ENCODE results near the gene C11orf68. TPM values are rescaled to one million over a fixed set of nuclear protein-coding genes. Genes with fewer than 3 reads are reported as not detected.
A peak's percentile ranks its signal among the peaks of the same experiment; 100 is the strongest.

The C11orf68 gene
- total and polyA plus RNA-seq, 9 of the 15 experiments (the other 6 are each of a cell fraction or from before 2014, with no cell fraction given), result 3.6 to 35.9 (median 12.8) TPM

GRCh38 chr11:65942531-65942930 is 23.7 kb upstream of the C11orf68 start:
- ChIA-PET POLR2A (interaction anchor here (1.0 kb wide), 1 partner anchor 17 kb away, joined by 3 read pairs; no protein-coding TSS in a partner anchor), CTCF (ENCODE audit: low intra/inter-chr PET ratio) (no interaction called here)
- Histone ChIP-seq H3K9me1 (ENCODE audit: control insufficient read depth, insufficient read depth, low read length) (no peaks in the 10 kb centered on the region), H3K79me2 (ENCODE audit: control insufficient read depth, insufficient read depth, low read length) (no peaks in the 10 kb centered on the region), H3K27ac (ENCODE audit: extremely low read depth, low read depth, low read length) (no peak overlapping the region), H3K9ac (ENCODE audit: insufficient read depth in 1 of 2, low read depth in 2 of 2, low read length in 2 of 2) (0 out of 4 replicates have a peak overlapping the region, but pooled peaks of 1 of the 2 experiments have one; percentile 13), H3K4me3 (no peak overlapping the region), H3K36me3 (ENCODE audit: control insufficient read depth, insufficient read depth, low read length) (no peaks in the 10 kb centered on the region), H3K27me3 (ENCODE audit: control insufficient read depth in 2 of 2, insufficient read depth in 2 of 2, low read length in 2 of 2) (peaks cover 0 to 1% of the 10 kb centered on the region in 2 experiments; a peak in 1 of 5 replicates), H3K4me2 (ENCODE audit: insufficient read depth, low read length) (no peak overlapping the region), H2AFZ (ENCODE audit: low read depth, low read length) (no peak overlapping the region), H3K9me3 (replicated peaks; ENCODE audit: control insufficient read depth, insufficient read depth, low read depth, low read length) (no peaks in the 10 kb centered on the region), H4K20me1 (replicated peaks; ENCODE audit: control insufficient read depth, insufficient read depth, low read length) (0 out of 2 replicates have a peak, but pooled peaks cover 4% of the 10 kb centered on the region), H3K4me1 (replicated peaks in 1 of 2; ENCODE audit: control insufficient read depth in 2 of 2, insufficient read depth in 2 of 2, low read length in 2 of 2) (peaks cover 12 to 33% of the 10 kb centered on the region in 2 experiments; a peak in 4 of 5 replicates)
- no peak for FAIRE-seq
- no TSS peak for BruUV-seq (replicated peaks)
- WGBS (ENCODE audit: insufficient coverage, low coverage, missing lambda C conversion rate), result 60% methylated on average over 7 of the region's 7 CpGs
- in situ Hi-C loops (cut with MboI), result no loop called here
- DNase-seq (ENCODE audit: extremely low read depth in 1 of 4, low spot score in 3 of 4), result no peak
- TF ChIP-seq HOXB6 (CRISPR knock-in tag; IDR thresholded peaks at IDR 0.05; ENCODE audit: borderline replicate concordance) (no peak), ATF7 (IDR thresholded peaks at IDR 0.05) (no peak), CCNT2 (IDR thresholded peaks at IDR 0.05; ENCODE audit: borderline replicate concordance, extremely low read depth, insufficient read length, low read depth, low read length) (no peak), TFE3 (CRISPR knock-in tag; IDR thresholded peaks at IDR 0.05) (no peak), SAP30 (IDR thresholded peaks at IDR 0.05; ENCODE audit: borderline replicate concordance, insufficient read depth, low read depth, low read length, poor library complexity, severe bottlenecking) (no peak), POLR3A (IDR thresholded peaks at IDR 0.05; ENCODE audit: borderline replicate concordance, extremely low read depth, insufficient read depth, insufficient read length) (no peak), ARID3B (CRISPR knock-in tag; IDR thresholded peaks at IDR 0.05; ENCODE audit: borderline replicate concordance) (no peak), ZZZ3 (IDR thresholded peaks at IDR 0.05) (no peak), OTX1 (CRISPR knock-in tag; IDR thresholded peaks at IDR 0.05) (no peak), ZNF12 (CRISPR knock-in tag; IDR thresholded peaks at IDR 0.05) (no peak)
- TF ChIP-seq, protein P1, sequence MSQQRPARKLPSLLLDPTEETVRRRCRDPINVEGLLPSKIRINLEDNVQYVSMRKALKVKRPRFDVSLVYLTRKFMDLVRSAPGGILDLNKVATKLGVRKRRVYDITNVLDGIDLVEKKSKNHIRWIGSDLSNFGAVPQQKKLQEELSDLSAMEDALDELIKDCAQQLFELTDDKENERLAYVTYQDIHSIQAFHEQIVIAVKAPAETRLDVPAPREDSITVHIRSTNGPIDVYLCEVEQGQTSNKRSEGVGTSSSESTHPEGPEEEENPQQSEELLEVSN (IDR thresholded peaks at IDR 0.05; ENCODE audit: borderline replicate concordance in 1 of 2, extremely low read depth in 1 of 2, insufficient read depth in 1 of 2, insufficient read length in 1 of 2, low read depth in 1 of 2, low read length in 1 of 2, poor library complexity in 1 of 2, severe bottlenecking in 1 of 2), result no peak
- no peak for ATAC-seq
- intact Hi-C loops (cut with micrococcal nuclease), result no loop called here
